ENCODE data around the gene METRN. TPM values are rescaled to one million over a fixed set of nuclear protein-coding genes. Genes with fewer than 3 reads are reported as not detected.

METRN gene
- 3.1 TPM for total RNA-seq (2013)
- polyA plus RNA-seq (1 to 10 TPM in 2 of 3 donors, under 1 TPM in 1; 0.97 to 5.4 (median 1.7) TPM), polyA minus RNA-seq (7.2 and 7.4 TPM in 2 replicates), total RNA-seq (0 to 1.0 (median 0.59) reads per million in 11 experiments)

DNA sequence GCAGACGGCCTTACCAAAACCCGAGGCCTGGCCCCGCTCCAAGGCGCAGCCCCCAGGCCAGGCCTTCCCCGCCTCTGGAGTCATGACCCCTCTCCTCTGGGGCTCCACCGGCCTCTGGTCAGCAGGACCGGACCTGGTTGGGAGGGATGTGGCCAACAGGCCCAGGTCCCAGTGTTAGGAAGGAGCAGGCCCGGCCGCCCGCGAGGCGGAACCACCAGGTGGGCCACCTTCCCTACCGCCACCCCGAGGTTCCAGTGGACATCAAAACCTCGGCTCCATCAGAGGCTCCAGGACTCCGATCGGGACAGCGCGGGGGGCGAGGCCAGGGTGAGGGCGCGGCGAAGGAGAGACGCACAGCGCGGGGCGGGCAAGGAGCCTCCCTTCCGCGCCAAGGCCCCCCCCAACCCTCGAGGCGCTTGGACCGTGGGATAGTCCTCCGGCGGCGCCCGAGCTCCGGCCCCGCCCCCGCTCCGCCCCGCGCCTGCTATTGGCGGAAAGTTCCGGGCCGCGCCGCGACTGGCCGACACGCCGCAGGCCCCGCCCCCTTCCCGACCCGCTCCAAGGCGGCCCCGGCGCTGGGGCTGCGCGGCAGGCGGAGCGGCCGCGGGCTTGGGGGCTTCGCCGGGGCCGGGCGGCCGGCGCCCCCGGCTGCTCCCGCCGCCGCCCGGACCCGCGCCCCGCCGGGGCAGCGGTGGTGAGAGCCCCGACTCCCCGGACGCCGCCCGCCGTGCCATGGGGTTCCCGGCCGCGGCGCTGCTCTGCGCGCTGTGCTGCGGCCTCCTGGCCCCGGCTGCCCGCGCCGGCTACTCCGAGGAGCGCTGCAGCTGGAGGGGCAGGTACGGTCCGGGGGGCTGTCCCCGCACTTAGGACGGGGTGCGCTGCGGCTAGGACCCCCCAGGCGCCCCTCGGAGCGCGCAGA, at the start of gene METRN:
TSS of gene METRN (plus strand) at position 561 of the 919 bp plus-strand sequence. CDS start at position 733, 172 bp downstream.
- Histone ChIP-seq H3K4me2 (replicated peaks; ENCODE audit: extremely low read depth, low read length, poor library complexity, severe bottlenecking) (peak within 1 kb of the TSS; percentile 84), H3K9ac (ENCODE audit: insufficient read depth, low read length, poor library complexity, severe bottlenecking) (peak within 1 kb of the TSS; percentile 4), H3K4me1 (ENCODE audit: control insufficient read depth in 1 of 2, insufficient read depth in 2 of 2, low read length in 2 of 2) (peaks cover 14 to 24% of the 10 kb centered on the region in 2 donors), H3K36me3 (replicated peaks in 1 of 2; ENCODE audit: control insufficient read depth in 1 of 2, insufficient read depth in 2 of 2, low read length in 2 of 2) (no peaks in the 10 kb centered on the region), H2AFZ (ENCODE audit: insufficient read depth, low read depth, low read length, poor library complexity, severe bottlenecking) (peak within 1 kb of the TSS; percentile 74), H3K4me3 (replicated peaks in 1 of 3; ENCODE audit: low read depth in 2 of 3, low read length in 3 of 3) (peak within 1 kb of the TSS in 1 of 3 experiments; percentile 71), H3K9me3 (replicated peaks in 1 of 2; ENCODE audit: control insufficient read depth in 1 of 2, insufficient read depth in 1 of 2, low read length in 2 of 2) (peaks cover 4 to 9% of the 10 kb centered on the region in 2 donors), H3K79me2 (ENCODE audit: insufficient read depth, low read length) (no peaks in the 10 kb centered on the region), H4K20me1 (ENCODE audit: insufficient read depth, low read length) (no peaks in the 10 kb centered on the region), H3K27me3 (ENCODE audit: control insufficient read depth in 2 of 2, insufficient read depth in 2 of 2, low read length in 2 of 2) (peaks cover 11 to 72% of the 10 kb centered on the region in 2 donors), H3K27ac (ENCODE audit: low read depth in 1 of 2, low read length in 2 of 2) (no peak within 1 kb of the TSS)
- intact Hi-C loops (cut with micrococcal nuclease) = no loop called here
- TF ChIP-seq, protein P1, sequence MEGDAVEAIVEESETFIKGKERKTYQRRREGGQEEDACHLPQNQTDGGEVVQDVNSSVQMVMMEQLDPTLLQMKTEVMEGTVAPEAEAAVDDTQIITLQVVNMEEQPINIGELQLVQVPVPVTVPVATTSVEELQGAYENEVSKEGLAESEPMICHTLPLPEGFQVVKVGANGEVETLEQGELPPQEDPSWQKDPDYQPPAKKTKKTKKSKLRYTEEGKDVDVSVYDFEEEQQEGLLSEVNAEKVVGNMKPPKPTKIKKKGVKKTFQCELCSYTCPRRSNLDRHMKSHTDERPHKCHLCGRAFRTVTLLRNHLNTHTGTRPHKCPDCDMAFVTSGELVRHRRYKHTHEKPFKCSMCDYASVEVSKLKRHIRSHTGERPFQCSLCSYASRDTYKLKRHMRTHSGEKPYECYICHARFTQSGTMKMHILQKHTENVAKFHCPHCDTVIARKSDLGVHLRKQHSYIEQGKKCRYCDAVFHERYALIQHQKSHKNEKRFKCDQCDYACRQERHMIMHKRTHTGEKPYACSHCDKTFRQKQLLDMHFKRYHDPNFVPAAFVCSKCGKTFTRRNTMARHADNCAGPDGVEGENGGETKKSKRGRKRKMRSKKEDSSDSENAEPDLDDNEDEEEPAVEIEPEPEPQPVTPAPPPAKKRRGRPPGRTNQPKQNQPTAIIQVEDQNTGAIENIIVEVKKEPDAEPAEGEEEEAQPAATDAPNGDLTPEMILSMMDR (IDR thresholded peaks at IDR 0.05) = no peak
- DNase-seq = peak; percentile 76 to 83 (median 80)
- Mint-ChIP-seq H3K27ac (no peak within 1 kb of the TSS), H3K9me3 (peaks cover 0 to 7% (median 0%) of the 10 kb centered on the region in 7 donors), H3K36me3 (peaks cover 0 to 3% of the 10 kb centered on the region in 2 donors), H3K27me3 (ENCODE audit: low read depth in 3 of 3) (peaks cover 45 to 75% (median 59%) of the 10 kb centered on the region in 3 donors), H3K4me3 (peak within 1 kb of the TSS; percentile 64 to 83), H3K4me1 (peaks cover 9% of the 10 kb centered on the region)
- WGBS (ENCODE audit: insufficient coverage) = 4% methylated on average over 106 of the region's 108 CpGs

DNA sequence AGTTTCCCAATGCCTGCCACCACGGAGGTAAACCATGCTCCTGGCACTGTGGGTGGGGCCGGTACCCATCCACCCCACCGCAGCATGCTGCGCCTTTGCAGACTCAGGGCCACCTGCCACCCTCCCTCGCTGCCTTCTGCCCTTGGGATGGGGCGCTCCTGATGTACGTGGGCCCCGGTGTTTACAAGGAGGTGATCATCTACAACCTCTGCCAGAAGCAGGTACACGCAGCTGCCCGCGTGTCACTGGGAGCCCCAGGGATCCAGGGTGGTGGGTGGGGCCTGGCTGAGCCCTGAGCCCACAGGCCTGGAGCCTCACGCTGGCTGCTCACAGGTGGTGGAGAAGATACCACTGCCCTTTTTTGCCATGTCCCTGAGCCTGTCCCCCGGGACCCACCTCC, 48.3 kb upstream of the METRN start:
- H3K36me3 Mint-ChIP-seq = peaks cover 14 to 28% of the 10 kb centered on the region in 2 donors
- no peak overlapping the region for H3K27ac Mint-ChIP-seq
- TF ChIP-seq, protein P1 (IDR thresholded peaks at IDR 0.05) = no peak
- Histone ChIP-seq H3K4me2 (replicated peaks; ENCODE audit: extremely low read depth, low read length, poor library complexity, severe bottlenecking) (no peak overlapping the region), H4K20me1 (ENCODE audit: insufficient read depth, low read length) (peaks cover 28% of the 10 kb centered on the region), H3K36me3 (replicated peaks in 1 of 2; ENCODE audit: control insufficient read depth in 1 of 2, insufficient read depth in 2 of 2, low read length in 2 of 2) (peaks cover 23 to 24% of the 10 kb centered on the region in 2 donors), H3K9me3 (replicated peaks in 1 of 2; ENCODE audit: control insufficient read depth in 1 of 2, insufficient read depth in 1 of 2, low read length in 2 of 2) (no peaks in the 10 kb centered on the region), H3K4me3 (replicated peaks in 1 of 3; ENCODE audit: low read depth in 2 of 3, low read length in 3 of 3) (no peak overlapping the region), H3K27ac (ENCODE audit: low read depth in 1 of 2, low read length in 2 of 2) (no peak overlapping the region), H3K4me1 (ENCODE audit: control insufficient read depth in 1 of 2, insufficient read depth in 2 of 2, low read length in 2 of 2) (peaks cover 17 to 21% of the 10 kb centered on the region in 2 donors), H2AFZ (ENCODE audit: insufficient read depth, low read depth, low read length, poor library complexity, severe bottlenecking) (no peak overlapping the region), H3K79me2 (ENCODE audit: insufficient read depth, low read length) (peaks cover 20% of the 10 kb centered on the region), H3K27me3 (ENCODE audit: control insufficient read depth in 2 of 2, insufficient read depth in 2 of 2, low read length in 2 of 2) (no peaks in the 10 kb centered on the region), H3K9ac (ENCODE audit: insufficient read depth, low read length, poor library complexity, severe bottlenecking) (no peak overlapping the region)
- DNase-seq = no peak
- 97% methylated on average over 9 of the region's 13 CpGs for WGBS (ENCODE audit: insufficient coverage)
- peaks cover 9% of the 10 kb centered on the region for H3K4me1 Mint-ChIP-seq
- no peak overlapping the region for H3K4me3 Mint-ChIP-seq
- H3K9me3 Mint-ChIP-seq = no peaks in the 10 kb centered on the region
- peaks cover 0 to 2% (median 2%) of the 10 kb centered on the region in 3 donors for H3K27me3 Mint-ChIP-seq (ENCODE audit: low read depth in 3 of 3)
- intact Hi-C loops (cut with micrococcal nuclease) = no loop called here
